Spinal cord (tissue), 10 donors: ENCODE results near the gene STX7. TPM values are rescaled to one million over a fixed set of nuclear protein-coding genes. Genes with fewer than 3 reads are reported as not detected.

Source experiments
- DNase-seq, 6 donors: peaks; one replicate each; pipeline versions ENCODE4 v3.0.0 to v3.0.0-alpha.2; 2013 to 2015; ENCODE audit warnings: low spot score in 6 of 6, low read depth in 4 of 6
- H3K27ac ChIP-seq: one replicate; pipeline ENCODE4 v1.5.1; 2013; ENCODE audit warnings: low read depth, low read length, control low read depth
- H3K27me3 ChIP-seq: one replicate; pipeline ENCODE4 v1.6.1; 2013; ENCODE audit warnings: low read length; ENCODE audit not compliant: control insufficient read depth, insufficient read depth
- H3K36me3 ChIP-seq: one replicate; pipeline ENCODE4 v1.6.1; 2013; ENCODE audit warnings: low read length; ENCODE audit not compliant: control insufficient read depth, insufficient read depth
- H3K4me1 ChIP-seq: one replicate; pipeline ENCODE4 v1.6.1; 2013; ENCODE audit warnings: low read length; ENCODE audit not compliant: control insufficient read depth, insufficient read depth
- H3K4me3 ChIP-seq: one replicate; pipeline ENCODE4 v1.5.1; 2013; ENCODE audit warnings: low read depth, low read length, control low read depth
- H3K9me3 ChIP-seq: one replicate; pipeline ENCODE4 v1.6.1; 2013; ENCODE audit warnings: low read length; ENCODE audit not compliant: control insufficient read depth, insufficient read depth
- WGBS: methylation state at CpG from one replicate; pipeline ENCODE4 v1.1.5; 2013; ENCODE audit warnings: missing lambda C conversion rate; ENCODE audit not compliant: insufficient coverage; 5-methylcytosine and 5-hydroxymethylcytosine counted together
- polyA plus RNA-seq, 2 donors: library from polyadenylated mRNA; unstranded; fragments of 120-200 nt; gene quantifications; one replicate each; pipeline ENCODE4 v1.2.1, GENCODE V29; 2013; ENCODE audit not compliant: insufficient read length in 2 of 2
- total RNA-seq, 2 donors: library from RNA; depleted of rRNA in 1 of 2; stranded (reverse); fragments of 120-200 nt in 1 of 2; fragments of >200 nt in 1 of 2; gene quantifications; one replicate each; pipeline versions ENCODE4 v1.2.3 to v1.2.4, GENCODE V29; 2013 to 2014
- donor health status: healthy.

Gene STX7
- total and polyA plus RNA-seq, 4 donors: 54.1 to 96.6 (median 71.2) TPM

DNA sequence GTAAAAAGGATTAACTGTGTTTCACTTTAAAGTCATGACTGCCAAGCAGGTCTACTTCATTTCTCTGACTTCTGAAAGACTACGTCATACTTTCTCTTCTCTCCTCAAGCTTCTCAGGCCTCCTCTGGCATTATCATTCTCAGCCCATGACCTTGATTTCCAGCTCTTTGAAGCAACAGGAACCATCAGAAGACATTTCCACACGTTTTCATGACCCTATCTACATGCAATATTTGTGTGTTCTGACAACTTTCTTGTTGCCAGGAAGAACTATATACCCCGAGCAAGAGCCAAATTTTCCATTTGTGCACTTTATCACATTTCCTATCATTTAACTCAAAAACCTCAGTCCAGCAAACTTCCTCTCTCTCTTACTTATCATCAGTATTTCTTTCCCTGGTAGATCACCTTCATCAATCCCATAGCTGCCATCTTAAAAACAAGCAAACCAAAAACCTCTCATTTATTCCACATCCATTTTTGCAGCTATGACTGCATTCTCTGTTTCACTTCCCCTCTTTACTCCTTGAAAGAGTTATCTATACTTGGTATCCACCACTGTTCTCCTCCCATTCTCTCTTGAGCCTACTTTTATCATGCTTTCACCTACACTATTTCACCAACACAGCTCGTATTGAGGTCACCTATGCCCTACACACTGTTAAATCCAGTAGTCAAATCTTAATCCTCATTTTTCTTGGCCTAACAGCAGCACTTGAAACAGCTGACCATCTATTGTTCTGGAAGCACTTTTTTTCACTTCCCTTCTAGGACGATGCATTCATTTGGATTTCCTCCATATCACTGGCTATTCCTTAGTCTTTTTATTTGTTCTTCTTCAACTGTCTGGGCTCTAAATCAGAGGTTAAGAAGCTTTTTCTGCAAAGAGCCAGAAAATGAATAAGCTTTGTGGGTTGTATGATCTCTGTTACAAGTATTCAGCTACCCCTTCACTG lies 47.1 kb downstream of the STX7 start:
- Histone ChIP-seq H3K9me3 (no peaks in the 10 kb centered on the region), H3K36me3 (peaks cover 23% of the 10 kb centered on the region), H3K4me3 (no peak overlapping the region), H3K4me1 (no peaks in the 10 kb centered on the region), H3K27ac (no peak overlapping the region), H3K27me3 (no peaks in the 10 kb centered on the region)
- 91% methylated on average over 4 of the region's 5 CpGs for WGBS
- DNase-seq: no peak

DNA sequence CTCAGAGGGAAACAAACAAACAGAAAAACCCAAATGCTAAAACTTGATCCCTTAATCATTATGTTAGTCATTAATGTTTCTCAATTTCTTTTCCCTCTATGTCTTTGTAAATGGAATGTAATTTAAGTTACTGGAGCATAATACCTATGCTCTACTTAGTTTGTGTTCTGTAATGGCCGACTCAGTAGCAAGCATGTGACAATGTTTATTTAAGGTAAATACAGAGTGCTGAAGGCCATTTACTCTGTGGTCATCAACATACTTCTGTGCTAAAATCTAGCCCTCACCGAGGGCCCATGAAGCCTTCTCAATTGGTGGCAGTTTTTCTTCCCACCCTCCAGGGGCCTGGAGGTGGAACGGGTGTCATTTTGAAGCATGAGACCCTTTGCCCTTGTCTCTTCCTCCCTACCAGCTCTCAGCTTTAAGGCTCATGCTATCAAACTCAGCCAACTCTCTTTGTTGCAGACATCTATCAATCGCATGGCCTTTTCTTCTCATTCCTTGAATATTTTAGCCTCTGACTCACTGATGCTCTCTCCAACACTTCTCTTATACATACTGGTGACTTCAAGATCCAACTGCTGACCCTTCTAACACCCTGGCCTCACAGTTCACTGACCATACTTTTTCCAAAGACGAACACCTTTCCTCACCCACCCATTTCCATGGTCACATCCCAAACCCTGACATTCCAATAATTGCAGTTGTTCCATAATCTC lies 48.2 kb downstream of the STX7 start:
- H3K4me3 ChIP-seq: no peak overlapping the region
- no peaks in the 10 kb centered on the region for H3K27me3 ChIP-seq
- no peaks in the 10 kb centered on the region for H3K4me1 ChIP-seq
- no peak for DNase-seq
- H3K36me3 ChIP-seq: peaks cover 22% of the 10 kb centered on the region
- no peaks in the 10 kb centered on the region for H3K9me3 ChIP-seq
- H3K27ac ChIP-seq: no peak overlapping the region
- 98% methylated on average over 4 of the region's 5 CpGs for WGBS

DNA sequence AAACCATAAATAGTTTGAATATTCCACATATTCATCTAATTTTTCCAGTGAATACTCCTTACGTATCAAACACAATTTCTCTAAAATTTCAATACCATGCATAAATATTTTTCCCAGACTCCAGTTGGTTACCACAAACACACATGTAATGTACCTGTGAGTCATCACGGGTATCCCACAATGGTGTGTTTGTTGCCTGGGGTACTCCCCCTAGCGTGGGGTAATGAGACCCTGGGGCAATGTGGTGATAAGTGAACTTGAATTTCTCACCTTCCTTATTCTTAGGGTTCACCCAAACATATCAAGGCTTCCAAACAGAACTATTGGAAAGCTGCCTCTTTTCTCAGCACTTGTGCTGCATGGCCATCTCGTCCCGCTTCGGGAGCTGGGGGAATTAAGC lies 51.0 kb downstream of the STX7 start:
- 100% methylated on average over 1 of the region's 6 CpGs for WGBS
- Histone ChIP-seq H3K36me3 (peaks cover 23% of the 10 kb centered on the region), H3K27ac (no peak overlapping the region), H3K4me1 (no peaks in the 10 kb centered on the region), H3K9me3 (no peaks in the 10 kb centered on the region), H3K4me3 (no peak overlapping the region), H3K27me3 (no peaks in the 10 kb centered on the region)
- no peak for DNase-seq

DNA sequence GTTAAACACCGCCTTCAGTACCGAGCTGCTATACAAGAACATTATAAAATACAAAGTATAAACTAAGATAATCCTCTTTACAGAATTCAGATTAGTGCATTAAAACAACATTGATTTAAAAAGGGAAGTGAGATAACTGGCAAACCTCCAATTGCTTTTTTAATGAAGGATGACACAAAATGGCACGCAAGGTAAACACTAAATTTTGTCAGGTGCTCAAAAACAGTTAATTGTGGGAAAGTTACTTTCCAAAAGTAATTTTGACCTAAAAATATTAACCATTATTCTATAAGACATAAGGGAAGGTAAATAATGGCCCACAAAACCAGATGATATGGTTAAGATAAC lies 53.3 kb downstream of the STX7 start:
- WGBS: no CpG with 5 or more reads among the region's 3 CpGs
- DNase-seq: no peak
- peaks cover 25% of the 10 kb centered on the region for H3K36me3 ChIP-seq

DNA sequence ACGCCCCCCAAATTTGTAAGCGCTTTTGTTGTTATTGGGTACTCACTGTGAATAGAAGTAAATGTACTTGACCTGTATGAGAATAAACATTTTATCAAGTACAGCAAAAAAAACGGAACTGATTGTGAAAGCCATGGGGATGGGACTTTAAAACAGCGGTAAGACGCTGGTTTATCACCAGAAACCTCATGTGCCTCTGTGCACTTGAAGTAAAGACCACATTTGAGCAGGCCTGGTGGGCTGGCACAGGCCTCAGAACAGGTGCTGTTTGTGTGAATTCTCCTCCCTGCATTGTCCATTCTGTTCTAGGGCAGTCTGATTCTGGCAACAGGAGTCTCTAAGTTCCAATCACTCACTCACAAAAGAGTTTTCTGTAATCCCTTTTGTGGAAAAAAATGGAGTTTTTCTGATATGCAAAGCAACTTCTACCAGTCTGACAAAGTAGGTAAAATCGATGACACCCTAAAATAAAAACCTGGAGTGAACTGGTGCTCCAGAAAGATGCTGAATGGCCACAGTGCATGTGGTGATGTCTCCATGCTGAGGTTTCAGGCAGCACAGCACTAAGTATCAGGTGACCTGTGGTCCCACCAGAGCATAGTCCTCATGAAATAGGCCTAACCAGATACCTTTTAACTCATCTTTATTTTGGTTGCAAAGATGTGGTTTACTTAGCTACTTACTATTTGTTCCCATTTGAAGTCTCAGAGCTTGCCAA lies 53.9 kb downstream of the STX7 start:
- H3K4me3 ChIP-seq: no peak overlapping the region
- no peak overlapping the region for H3K27ac ChIP-seq
- H3K27me3 ChIP-seq: no peaks in the 10 kb centered on the region
- no peaks in the 10 kb centered on the region for H3K4me1 ChIP-seq
- 97% methylated on average over 3 of the region's 6 CpGs for WGBS
- no peaks in the 10 kb centered on the region for H3K9me3 ChIP-seq
- H3K36me3 ChIP-seq: peaks cover 25% of the 10 kb centered on the region
- DNase-seq: no peak

More for the DNA sequence above, 53.3 kb downstream of the STX7 start:
- Histone ChIP-seq H3K4me1 (no peaks in the 10 kb centered on the region), H3K9me3 (no peaks in the 10 kb centered on the region), H3K27ac (no peak overlapping the region), H3K4me3 (no peak overlapping the region), H3K27me3 (no peaks in the 10 kb centered on the region)

DNA sequence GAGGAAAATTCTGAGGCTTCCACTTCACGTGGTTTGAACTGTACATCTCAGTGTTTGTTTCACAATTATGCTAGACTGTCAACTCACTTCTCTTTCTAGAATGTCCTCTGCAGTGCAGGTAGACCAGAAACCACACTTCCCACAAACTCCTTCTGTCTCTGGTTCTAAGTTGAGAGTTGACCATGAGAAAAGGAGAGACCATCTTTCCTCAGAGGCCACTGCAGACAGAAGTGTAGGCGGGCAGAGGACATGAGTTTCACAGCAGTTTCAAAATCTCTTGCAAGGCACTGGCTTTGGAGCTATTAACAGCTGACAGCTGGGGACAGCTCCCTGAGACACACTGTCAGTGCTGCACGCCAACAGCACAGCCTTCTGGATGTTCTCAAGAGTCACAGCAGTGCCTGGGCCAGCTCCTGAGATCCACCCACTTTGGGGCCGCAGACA lies 56.2 kb downstream of the STX7 start:
- no peaks in the 10 kb centered on the region for H3K9me3 ChIP-seq
- peaks cover 10% of the 10 kb centered on the region for H3K36me3 ChIP-seq
- no peak overlapping the region for H3K27ac ChIP-seq
- no peaks in the 10 kb centered on the region for H3K4me1 ChIP-seq
- no peak overlapping the region for H3K4me3 ChIP-seq
- WGBS: 80% methylated on average over 2 of the region's 4 CpGs
- no peaks in the 10 kb centered on the region for H3K27me3 ChIP-seq
- peak in 1 of 6 donors; percentile 30 for DNase-seq

DNA sequence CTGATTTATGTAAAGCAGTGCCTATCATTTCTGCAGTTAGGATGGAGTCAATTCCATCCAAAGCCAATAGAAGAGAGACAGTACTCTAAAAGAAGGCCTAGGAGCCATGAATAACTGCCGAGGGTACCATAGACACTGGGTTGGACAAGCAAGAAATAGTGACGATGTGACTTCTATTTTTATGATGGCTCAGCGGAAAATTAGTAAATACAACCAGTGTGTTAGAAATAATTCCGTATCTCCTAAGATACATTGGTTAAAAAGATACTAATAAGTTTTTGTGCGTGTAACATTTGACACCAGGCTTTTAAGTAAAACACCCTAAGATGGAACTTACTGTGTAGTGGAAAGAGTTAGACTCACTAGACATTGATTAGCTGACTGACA lies 66.1 kb downstream of the STX7 start:
- H3K27me3 ChIP-seq: no peaks in the 10 kb centered on the region
- no peaks in the 10 kb centered on the region for H3K4me1 ChIP-seq
- WGBS: 43% methylated on average over 1 of the region's 5 CpGs
- H3K36me3 ChIP-seq: no peaks in the 10 kb centered on the region
- DNase-seq: no peak
- H3K27ac ChIP-seq: peak overlapping the region; percentile 61
- peaks cover under 1% of the 10 kb centered on the region for H3K9me3 ChIP-seq
- no peak overlapping the region for H3K4me3 ChIP-seq

DNA sequence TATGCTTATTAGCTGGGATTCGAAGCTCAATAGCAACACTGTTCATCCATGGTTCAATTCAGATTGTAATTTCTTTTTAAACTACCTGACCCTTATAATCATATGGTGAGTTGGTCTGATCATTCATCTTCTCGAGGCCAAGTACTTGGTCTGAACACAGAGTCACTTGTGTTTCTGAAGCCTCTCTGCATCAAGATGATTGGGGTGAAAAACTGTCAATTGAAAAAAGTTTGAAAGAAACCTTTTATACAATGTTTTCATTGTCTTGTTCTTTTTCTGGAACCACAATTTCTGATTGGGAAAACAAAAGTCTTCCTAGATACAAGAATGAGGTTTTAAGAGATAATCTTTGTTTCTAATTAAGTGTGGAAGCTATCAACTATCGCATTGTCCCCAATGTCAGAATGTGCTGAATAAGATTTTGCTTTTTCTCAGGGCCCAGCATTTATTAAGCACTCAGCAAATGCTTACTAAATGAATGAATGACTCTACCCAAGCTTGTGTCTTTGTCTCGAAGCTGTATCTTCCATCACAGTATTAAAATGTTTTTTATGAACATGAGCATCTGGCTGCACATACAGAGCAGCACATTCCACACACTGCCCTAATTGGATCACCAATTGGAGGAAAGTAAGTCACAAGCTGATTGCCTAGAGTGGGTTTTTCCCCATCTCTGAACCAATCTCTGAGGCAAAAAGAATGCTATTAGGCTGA lies 66.6 kb downstream of the STX7 start:
- Histone ChIP-seq H3K9me3 (peaks cover 3% of the 10 kb centered on the region), H3K4me1 (no peaks in the 10 kb centered on the region), H3K4me3 (no peak overlapping the region), H3K27ac (peak overlapping the region; percentile 61), H3K36me3 (no peaks in the 10 kb centered on the region), H3K27me3 (no peaks in the 10 kb centered on the region)
- WGBS: no CpG with 5 or more reads among the region's 4 CpGs
- DNase-seq: peak in 3 of 6 donors; percentile 9 to 74 (median 72)
